HG03064 (cell line): ENCODE measurements around the gene LAMTOR4.
"Not testable (repeated sequence)": the region's sequence is repeated elsewhere in the genome, so short reads cannot be mapped to it uniquely, and the experiment has no call there.

Experiments used
- ATAC-seq: cut with Tn5 transposase; IDR thresholded peaks from one replicate; pipeline ENCODE4 v1.9.1; 2021; ENCODE audit warnings: low read depth; ENCODE audit not compliant: unreplicated experiment

The LAMTOR4 gene

DNA sequence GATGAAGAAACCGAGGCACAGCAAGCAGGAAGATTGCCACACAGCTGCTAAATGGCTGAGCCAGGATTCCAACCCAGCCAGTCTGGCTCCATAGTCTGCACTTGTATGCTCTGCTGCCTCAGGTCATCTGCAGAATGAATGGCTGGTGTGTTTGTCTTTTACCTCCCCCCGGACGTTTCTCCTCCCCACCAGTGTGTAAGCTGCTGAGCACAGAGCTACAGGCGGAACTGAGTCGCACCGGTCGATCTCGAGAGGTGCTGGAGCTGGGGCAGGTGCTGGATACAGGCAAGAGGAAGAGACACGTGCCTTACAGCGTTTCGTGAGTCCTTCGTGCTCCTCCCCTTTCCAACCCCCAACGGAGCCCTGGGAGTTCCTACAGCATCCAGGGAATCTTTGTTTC lies 26.7 kb upstream of the LAMTOR4 start:
- ATAC-seq = no peak

DNA sequence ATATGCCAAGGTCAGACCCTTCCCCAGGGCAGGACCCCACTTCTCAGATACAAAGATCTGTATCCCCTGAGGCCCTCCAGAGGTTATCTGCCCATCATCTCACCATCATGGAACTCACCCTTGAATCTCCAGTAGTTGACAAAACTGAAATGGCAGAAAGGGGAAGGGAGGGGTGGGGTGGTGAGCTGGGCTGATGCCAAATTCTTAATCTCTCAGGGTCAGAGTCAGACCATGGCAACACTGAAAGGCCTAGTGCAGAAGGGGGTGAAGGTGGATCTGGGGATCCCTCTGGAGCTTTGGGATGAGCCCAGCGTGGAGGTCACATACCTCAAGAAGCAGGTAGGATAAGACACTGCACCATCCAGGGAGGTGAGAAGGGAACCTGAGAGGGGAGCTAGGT lies 26.1 kb upstream of the LAMTOR4 start:
- ATAC-seq = no peak

DNA sequence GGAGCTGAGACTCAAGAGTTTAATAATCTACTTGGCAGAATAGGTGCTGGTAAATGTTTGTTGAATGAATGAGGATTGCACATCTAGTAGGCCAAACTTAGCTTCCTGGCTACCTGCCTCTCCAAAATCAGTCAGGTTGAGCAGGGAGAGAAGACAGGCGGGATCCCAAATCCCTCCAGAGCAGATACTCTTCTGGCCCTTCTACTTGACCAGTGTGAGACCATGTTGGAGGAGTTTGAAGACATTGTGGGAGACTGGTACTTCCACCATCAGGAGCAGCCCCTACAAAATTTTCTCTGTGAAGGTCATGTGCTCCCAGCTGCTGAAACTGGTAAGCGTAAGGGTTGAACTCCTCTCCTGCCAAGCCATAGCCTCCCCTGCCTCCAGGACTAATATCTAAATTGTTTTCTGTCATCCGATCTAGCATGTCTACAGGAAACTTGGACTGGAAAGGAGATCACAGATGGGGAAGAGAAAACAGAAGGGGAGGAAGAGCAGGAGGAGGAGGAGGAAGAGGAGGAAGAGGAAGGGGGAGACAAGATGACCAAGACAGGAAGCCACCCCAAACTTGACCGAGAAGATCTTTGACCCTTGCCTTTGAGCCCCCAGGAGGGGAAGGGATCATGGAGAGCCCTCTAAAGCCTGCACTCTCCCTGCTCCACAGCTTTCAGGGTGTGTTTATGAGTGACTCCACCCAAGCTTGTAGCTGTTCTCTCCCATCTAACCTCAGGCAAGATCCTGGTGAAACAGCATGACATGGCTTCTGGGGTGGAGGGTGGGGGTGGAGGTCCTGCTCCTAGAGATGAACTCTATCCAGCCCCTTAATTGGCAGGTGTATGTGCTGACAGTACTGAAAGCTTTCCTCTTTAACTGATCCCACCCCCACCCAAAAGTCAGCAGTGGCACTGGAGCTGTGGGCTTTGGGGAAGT lies 24.2 kb upstream of the LAMTOR4 start:
- no peak for ATAC-seq

DNA sequence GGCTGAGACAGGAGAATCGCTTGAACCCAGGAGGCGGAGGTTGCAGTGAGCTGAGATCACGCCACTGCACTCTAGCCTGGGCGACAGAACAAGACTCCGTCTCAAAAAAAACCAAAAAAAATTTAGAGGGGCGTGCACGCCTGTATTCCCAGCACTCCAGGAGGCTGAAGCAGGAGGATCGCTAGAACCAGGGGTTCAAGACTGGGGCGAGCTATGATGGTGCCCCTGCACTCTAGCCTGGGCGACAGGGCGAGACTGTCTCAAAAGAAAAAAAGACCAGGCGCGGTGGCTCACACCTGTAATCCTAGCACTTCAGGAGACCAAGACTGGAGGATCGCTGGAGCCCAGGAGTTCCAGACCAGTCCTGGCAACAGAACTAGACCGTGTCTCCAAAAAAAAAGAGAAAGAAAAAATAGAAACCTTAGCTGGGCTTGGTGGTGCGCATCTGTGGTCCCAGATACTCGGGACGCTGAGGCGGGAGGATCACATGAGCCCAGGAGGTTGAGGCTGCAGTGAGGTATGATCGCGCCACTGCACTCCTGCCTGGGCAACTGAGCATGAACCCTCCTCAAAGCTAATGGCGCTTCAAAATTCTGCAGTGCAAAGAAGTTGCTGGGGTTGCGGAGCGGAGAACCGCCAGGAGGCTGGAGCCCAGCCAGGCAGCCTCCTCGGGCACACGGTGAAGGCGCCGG lies 22.3 kb upstream of the LAMTOR4 start:
- peak; percentile 53 for ATAC-seq

DNA sequence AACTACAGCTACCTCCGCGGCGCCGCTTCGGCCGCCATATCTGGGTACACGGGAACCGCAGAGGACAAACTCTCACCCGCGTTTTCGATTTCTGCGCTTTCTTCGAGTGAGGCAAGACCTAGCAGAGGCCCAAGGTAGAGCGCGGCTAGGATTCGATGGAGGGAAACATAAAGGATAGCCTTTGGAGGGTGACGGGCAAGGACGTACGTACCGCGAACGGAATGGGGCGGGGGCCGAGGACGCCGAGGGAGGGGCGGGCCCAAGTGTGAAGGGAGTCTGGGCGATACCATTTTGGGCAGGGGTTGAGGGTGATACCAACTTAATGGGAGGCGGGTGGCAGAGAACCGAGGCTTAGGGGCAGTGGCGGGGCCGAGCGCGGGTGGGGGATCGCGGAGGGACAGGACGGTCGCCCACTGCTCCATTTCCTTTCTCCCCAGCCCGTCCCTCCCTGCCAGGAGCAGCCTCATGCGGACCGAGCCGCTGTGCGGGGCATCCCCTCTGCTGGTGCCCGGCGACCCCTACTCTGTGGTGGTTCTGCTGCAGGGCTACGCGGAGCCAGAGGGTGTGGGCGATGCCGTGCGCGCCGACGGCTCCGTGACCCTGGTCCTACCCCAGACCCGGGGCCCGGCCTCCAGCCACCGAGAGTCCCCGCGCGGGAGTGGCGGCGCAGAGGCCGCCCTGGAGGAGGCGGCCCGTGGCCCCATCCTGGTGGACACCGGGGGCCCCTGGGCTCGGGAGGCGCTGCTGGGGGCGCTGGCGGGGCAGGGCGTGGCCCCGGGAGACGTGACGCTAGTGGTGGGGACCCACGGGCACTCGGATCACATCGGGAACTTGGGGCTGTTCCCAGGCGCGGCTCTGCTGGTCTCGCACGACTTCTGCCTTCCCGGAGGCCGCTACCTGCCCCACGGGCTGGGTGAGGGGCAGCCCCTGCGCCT lies 21.5 kb upstream of the LAMTOR4 start, which contains the start of gene MBLAC1:
Gene MBLAC1 (plus strand): TSS at position 37 of the 935 bp plus-strand sequence. CDS start 429 bp downstream, at position 466.
- peak; percentile 48 for ATAC-seq

DNA sequence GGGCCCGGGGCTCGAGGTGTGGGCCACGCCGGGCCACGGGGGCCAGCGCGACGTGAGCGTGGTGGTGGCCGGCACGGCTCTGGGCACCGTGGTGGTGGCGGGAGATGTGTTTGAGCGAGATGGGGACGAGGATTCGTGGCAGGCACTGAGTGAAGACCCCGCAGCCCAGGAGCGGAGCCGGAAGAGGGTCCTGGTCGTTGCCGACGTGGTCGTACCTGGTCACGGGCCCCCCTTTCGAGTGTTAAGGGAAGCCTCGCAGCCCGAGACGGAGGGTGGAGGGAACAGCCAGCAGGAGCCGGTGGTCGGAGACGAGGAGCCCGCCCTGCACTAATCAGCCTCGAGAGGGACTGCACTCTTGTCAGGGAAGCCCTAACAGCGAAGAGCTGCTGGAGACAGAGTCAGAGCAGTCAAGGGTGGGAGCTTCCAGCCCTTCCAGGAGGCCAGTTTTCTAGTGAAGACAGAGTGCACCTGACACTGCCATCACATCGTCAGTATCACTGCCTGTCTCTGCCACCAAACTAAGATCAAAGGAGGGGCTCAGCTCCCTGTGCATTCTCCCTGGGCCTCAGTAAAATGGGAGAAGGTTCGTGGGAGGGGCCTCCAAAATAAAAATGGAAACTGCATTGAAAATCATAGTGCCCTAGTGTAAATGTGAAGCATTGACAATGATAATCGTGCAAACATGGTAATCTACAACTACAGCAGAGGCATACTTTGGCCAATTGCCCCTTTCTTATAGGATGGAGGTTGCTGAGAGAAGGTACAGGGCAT lies 20.7 kb upstream of the LAMTOR4 start:
- ATAC-seq = no peak

DNA sequence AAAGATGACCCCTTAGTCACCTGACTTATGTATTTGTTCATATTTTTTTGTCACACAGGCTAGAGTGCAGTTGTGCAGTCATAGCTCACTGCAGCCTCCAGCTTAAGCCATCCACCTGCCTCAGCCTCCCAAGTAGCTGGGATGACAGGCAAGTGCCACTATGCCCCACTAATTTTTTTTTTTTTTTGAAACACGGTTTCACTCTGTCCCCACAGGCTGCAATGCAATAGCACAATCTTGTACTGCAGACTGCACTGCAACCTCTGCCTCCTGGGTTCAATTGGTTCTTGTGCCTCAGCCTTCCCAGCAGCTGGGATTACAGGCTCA lies 20.1 kb upstream of the LAMTOR4 start:
- no peak for ATAC-seq

DNA sequence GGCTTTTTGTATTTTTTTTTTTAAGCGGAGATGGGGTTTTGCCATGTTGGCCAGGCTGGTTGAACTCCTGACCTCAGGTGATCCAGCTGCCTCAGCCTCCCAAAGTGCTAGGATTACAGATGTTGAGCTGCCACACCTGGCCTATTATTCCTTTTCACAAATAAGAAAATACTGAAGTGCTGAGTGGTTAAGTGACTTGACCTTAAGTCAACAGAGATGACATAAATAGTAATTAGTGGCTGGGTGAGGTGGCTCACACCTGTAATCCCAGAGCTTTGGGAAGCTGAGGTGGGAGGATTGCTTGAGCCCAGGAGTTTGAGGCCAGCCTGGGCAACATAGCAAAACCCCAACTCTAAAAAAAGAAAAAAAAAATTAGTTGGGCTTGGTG lies 18.5 kb upstream of the LAMTOR4 start:
- not testable (repeated sequence) for ATAC-seq

DNA sequence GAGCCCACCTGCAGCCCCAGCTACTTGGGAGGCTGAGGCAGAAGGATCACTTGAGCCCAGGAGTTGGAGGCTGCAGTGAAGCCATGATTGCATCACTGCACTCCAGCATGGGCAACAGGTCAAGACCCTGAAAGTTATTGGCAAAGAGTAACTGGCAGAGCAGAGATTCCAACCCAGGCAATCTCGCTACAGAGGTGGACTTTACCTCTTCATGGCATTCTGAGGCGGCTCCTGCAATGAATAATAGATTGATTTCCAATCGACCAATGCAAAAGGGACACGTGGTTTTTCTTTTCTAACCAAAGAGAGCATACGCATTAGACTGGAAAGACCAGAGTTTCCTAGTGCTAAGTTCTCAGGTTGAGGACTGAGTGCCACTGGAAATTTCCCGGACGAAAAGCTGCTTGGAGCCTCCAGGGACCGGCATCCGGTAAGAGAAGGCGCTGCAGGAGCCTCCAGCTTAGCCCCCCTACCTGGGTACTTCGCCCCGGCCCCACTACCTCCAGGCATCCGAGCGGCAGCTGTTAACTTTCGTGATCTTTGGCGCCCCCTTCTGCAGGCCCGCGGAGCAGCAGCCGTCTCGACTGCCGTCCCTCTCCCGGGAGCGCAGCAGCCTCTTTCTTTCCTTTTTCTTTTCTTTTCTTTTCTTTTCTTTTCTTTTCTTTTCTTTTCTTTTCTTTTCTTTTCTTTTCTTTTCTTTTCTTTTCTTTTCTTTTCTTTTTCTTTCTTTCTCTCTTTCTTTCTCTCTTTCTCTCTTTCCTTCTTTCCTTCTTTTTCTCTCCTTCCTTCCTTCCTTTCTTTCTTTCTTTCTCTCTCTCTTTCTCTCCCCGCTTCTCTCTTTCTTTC lies 17.9 kb upstream of the LAMTOR4 start:
- no peak for ATAC-seq

DNA sequence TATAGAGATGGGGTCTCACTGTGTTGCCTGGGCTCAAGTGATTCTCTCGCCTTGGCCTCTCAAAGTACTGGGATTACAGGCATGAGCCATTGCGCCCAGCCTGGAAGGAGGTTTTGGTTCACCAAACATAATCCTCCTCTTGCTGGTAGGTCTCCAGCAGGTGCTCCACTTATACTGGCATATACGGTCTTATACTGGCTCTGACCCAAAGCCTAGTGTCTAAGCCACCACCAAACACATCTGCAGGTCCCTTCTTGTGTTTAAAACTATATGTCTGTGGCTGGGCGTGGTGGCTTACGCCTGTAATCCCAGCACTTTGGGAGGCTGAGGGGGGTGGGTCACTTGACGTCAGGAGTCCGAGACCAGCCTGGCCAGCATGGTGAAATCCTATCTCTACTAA lies 16.6 kb upstream of the LAMTOR4 start:
- ATAC-seq = no peak

DNA sequence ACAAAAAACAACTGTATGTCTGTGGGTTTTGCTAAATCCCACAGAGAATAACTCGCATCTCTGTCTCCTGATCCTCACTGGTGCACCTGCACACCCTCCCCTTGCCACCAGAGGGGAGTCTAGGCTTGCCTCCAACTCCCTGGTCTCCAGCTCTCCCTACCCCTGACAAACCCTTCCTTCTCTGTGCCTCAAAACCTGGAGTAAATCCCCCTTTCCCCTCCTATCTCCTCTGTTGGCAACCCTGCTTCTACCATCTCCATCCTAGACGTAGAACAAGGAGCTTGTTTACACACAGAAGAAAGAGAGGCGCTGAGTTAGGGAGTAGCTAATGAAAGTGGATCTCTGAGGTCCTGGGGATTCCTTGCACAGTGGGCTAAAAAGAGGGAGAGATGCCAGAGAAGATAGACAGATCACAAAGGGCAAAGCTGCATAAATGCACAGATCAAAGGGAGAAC lies 16.0 kb upstream of the LAMTOR4 start:
- no peak for ATAC-seq

DNA sequence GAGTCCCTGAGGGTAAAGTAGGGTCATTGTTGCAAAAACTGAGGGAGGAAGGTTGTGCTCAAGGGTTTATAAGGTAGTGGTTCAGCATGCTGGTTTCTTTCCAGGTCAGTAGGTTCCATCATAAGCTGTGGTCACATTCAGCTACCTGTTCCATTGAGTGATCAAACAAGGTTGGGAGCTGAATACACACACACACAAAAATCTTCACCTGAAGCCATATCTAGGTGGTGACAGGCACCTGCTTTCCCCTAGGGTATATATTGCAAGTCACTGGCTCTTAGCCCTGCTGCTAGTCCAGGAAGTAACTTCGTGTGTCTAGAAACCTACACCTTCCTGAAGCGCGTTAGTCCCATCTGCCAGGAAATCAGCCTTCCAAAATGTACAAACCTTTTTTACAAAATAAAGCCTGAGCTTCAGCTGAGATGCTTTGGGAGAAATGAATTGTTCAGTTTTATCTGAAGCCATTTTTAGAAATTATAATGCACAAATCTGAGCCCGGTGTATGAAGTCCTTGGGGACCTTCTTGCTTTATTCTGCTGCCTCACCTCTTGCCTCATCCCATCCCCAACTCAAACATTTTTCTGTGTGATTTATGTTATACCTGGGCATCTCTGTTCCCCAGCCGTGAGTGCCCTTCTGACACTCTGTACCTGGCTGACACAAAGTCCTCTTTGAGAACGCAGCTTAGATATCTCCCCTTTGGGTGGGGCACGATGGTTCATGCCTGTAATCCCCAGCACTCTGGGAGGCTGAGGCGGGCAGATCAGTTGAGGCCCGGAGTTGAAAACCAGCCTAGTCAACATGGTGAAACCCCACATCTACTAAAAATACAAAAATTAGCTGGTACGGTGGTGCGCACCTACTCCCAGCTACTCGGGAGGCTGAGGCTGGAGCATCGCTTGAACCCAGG lies 10.6 kb upstream of the LAMTOR4 start:
- no peak for ATAC-seq

DNA sequence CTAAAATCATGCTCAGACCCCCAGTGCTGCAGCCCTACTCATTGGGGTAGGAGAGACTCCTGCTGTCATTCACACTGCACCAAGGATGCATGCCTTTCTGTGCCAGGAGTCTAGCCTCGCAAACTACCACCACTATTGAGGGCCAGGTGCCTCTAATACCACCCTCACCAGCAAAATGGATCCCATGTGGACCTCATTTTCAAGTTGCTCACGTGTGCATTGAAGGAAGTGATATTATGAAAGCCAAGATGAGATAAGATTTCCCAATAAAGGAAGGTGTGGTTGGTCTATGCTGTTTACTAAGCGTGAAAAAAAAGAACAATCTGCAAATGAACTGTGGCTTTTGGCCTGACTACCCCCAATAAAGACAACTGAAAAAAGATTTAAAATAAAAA lies 7.2 kb upstream of the LAMTOR4 start:
- no peak for ATAC-seq

DNA sequence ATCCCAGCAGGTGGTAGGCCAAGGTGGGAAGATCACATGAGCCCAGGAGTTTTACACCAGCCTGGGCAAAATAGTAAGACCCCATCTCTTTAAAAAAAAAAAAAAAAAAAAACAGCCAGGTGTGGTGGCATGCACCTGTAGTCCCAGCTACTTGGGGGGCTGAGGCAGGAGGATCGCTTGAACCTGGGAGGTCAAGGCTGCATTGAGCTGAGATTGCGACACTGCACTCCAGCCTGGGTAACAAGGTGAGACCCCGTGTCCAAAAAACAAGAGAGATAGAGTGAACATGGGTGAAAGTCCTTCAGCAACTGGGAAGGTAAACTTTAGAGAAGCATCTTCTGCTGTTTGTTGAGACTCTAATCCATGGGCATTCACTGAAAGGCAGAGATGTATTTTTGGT lies 6.3 kb upstream of the LAMTOR4 start:
- no peak for ATAC-seq

DNA sequence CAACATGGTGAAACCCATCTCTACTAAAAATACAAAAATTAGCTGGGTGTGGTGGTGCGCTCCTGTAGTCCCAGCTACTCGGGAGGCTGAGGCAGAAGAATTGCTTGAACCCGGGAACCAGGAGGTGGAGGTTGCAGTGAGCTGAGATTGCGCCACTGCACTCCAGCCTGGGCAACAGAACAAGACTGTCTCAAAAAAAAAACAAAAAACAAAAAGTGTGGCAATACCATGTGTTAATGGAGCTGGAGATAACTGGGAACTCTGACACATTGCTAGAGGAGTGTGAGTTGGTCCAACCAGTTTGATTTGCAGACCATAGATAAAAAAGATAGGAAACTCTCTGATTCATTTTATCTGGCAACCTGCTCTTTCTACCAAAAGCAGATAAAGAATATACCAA lies 2.4 kb upstream of the LAMTOR4 start:
- ATAC-seq = not testable (repeated sequence)

DNA sequence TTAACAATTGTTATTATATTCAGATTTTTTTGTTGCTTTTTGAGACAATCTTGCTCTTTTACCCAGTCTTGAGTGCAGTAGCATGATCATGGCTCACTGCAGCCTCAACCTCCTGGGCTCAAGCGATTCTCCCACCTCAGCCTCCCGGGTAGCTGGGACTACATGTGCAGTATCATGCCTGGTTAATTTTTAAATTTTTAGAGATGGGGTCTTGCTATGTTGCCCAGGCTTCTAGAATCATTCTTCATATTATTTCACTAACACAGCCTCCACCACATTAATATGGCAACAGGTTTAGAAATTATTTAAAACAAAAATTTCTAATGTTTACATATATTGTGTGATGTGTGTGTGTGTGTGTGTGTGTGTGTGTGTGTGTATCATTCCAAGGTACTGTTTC lies 1.4 kb upstream of the LAMTOR4 start:
- no peak for ATAC-seq

DNA sequence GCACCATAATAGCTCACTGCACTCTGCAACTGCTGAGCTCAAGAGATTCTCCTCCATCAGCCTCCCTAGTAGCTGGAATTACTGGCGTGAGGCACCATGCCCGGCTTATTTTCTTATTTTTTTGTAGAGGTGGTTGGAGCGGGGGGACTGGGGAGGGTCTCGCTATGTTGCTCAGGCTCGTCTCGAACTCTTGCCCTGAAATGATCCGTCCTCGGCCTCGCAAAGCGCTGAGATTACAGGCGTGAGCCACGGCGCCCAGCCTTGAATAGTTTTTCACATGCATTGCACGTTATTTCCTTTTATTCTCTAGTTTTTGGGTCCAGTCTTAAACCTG lies 526 bp upstream of the LAMTOR4 start:
- ATAC-seq = no peak

DNA sequence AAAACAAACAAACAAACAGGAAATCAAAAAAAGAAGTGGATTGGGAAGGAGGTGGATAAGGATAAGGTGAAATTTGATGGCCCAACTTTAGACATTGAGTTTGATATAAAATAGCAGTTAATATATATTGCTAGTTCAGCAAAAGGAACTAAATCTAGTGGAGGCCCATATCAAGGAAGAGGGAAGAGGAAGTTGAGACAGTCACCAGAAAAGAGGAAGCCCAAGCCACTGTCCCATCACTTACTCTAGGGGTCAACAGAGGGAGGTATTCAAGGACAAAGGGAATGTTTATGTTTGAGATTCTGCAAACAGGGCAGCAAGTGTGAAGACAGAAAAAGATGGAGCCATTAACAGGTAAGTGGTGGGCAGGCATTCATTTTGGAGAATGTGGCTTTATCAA lies 3.7 kb downstream of the LAMTOR4 start:
- ATAC-seq = no peak
